ENCODE data around the gene RSRC1.

The RSRC1 gene

DNA sequence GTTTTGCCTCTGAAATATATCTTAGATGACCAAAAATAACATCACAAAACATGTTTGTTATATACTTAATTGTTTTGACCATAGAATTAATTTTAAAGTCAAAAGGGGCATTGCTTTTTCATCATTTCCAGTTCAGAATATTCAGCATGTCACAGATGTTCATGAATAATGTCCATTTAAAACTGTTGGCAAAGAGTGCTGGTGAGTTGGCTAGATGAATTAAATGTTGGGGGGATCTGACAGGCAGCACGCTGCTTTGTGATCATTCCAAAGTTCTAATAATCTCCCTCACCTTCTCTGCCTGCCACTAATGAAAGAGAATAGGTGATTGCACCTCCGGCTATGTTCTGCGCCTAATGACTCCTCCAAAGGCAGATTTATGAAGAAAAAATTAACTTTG lies 321.9 kb downstream of the RSRC1 start:
- Histone ChIP-seq H3K9me2 (replicated peaks; ENCODE audit: control insufficient read depth, low read length) (no peaks in the 10 kb centered on the region), H3K27ac (ENCODE audit: low read depth, low read length) (no peak overlapping the region), H3K9me3 (ENCODE audit: control insufficient read depth, insufficient read depth, low read length) (no peaks in the 10 kb centered on the region), H4K20me1 (ENCODE audit: control insufficient read depth, insufficient read depth, low read depth, low read length) (no peaks in the 10 kb centered on the region), H3K27me3 (ENCODE audit: control insufficient read depth, low read length) (no peaks in the 10 kb centered on the region), H3K4me1 (ENCODE audit: control insufficient read depth, low read length) (peaks cover 17% of the 10 kb centered on the region; the same call in 1 of the 2 replicates), H3K79me2 (ENCODE audit: control insufficient read depth, low read length) (no peaks in the 10 kb centered on the region), H3F3A (ENCODE audit: control insufficient read depth, insufficient read depth) (no peaks in the 10 kb centered on the region), H3K4me3 (ENCODE audit: low read length) (no peak overlapping the region), H3K4me2 (ENCODE audit: low read length) (no peak overlapping the region), H3K36me3 (ENCODE audit: control insufficient read depth, low read length) (no peaks in the 10 kb centered on the region)
- no peak for TF ChIP-seq CTCF (IDR thresholded peaks at IDR 0.05; ENCODE audit: low read depth, low read length, poor library complexity, severe bottlenecking)
- no peak for TF ChIP-seq EZH2phosphoT487 (IDR thresholded peaks at IDR 0.05; ENCODE audit: borderline replicate concordance, low read length)

GRCh38 chr3:158434412-158435038 lies 324.6 kb downstream of the RSRC1 start:
- no peaks in the 10 kb centered on the region for H3K36me3 ChIP-seq (ENCODE audit: control insufficient read depth, low read length)
- no peak overlapping the region for H3K4me3 ChIP-seq (ENCODE audit: low read length)
- no peak overlapping the region for H3K27ac ChIP-seq (ENCODE audit: low read depth, low read length)
- H3K9me2 ChIP-seq (replicated peaks; ENCODE audit: control insufficient read depth, low read length) = no peaks in the 10 kb centered on the region
- peaks cover 17% of the 10 kb centered on the region; the same call in 1 of the 2 replicates for H3K4me1 ChIP-seq (ENCODE audit: control insufficient read depth, low read length)
- no peaks in the 10 kb centered on the region for H3F3A ChIP-seq (ENCODE audit: control insufficient read depth, insufficient read depth)
- no peaks in the 10 kb centered on the region for H3K27me3 ChIP-seq (ENCODE audit: control insufficient read depth, low read length)
- no peak for TF ChIP-seq EZH2phosphoT487 (IDR thresholded peaks at IDR 0.05; ENCODE audit: borderline replicate concordance, low read length)
- peak; percentile 69 for TF ChIP-seq CTCF (IDR thresholded peaks at IDR 0.05; ENCODE audit: low read depth, low read length, poor library complexity, severe bottlenecking)
- no peaks in the 10 kb centered on the region for H3K9me3 ChIP-seq (ENCODE audit: control insufficient read depth, insufficient read depth, low read length)
- H4K20me1 ChIP-seq (ENCODE audit: control insufficient read depth, insufficient read depth, low read depth, low read length) = no peaks in the 10 kb centered on the region
- no peak overlapping the region for H3K4me2 ChIP-seq (ENCODE audit: low read length)
- H3K79me2 ChIP-seq (ENCODE audit: control insufficient read depth, low read length) = no peaks in the 10 kb centered on the region

- H3K79me2 ChIP-seq (ENCODE audit: control insufficient read depth, low read length) = no peaks in the 10 kb centered on the region
- no peaks in the 10 kb centered on the region for H3K9me3 ChIP-seq (ENCODE audit: control insufficient read depth, insufficient read depth, low read length)
- H3K36me3 ChIP-seq (ENCODE audit: control insufficient read depth, low read length) = peaks cover 7% of the 10 kb centered on the region
- H4K20me1 ChIP-seq (ENCODE audit: control insufficient read depth, insufficient read depth, low read depth, low read length) = no peaks in the 10 kb centered on the region
- no peak overlapping the region for H3K4me2 ChIP-seq (ENCODE audit: low read length)
- H3K27me3 ChIP-seq (ENCODE audit: control insufficient read depth, low read length) = no peaks in the 10 kb centered on the region
- H3K9me2 ChIP-seq (replicated peaks; ENCODE audit: control insufficient read depth, low read length) = no peaks in the 10 kb centered on the region
- H3K4me1 ChIP-seq (ENCODE audit: control insufficient read depth, low read length) = no peaks in the 10 kb centered on the region
- H3K27ac ChIP-seq (ENCODE audit: low read depth, low read length) = no peak overlapping the region
- TF ChIP-seq CTCF (IDR thresholded peaks at IDR 0.05; ENCODE audit: low read depth, low read length, poor library complexity, severe bottlenecking) = no peak
- no peak for TF ChIP-seq EZH2phosphoT487 (IDR thresholded peaks at IDR 0.05; ENCODE audit: borderline replicate concordance, low read length)
- no peaks in the 10 kb centered on the region for H3F3A ChIP-seq (ENCODE audit: control insufficient read depth, insufficient read depth)
- no peak overlapping the region for H3K4me3 ChIP-seq (ENCODE audit: low read length)
These were observed 333.7 kb downstream of the RSRC1 start for GRCh38 chr3:158443632-158444031.

Data from DOHH2 (cell line).